Gastrocnemius medialis (tissue), 4 donors: ENCODE measurements around the gene SEC24D.

Experiments
- CTCF ChIP-seq, 5 experiments: fragments of 450-650 bp in 3 of 5; fragments of 200-600 bp in 2 of 5; sonication (generic) in 2 of 5; IDR thresholded peaks in 4 of 5; conservative IDR thresholded peaks in 1 of 5; 1 replicate in 4 of 5; 2 replicates in 1 of 5; pipeline ENCODE4 v1.5.1; 2016 to 2019; ENCODE audit warnings: antibody characterized with exemption in 5 of 5, mild to moderate bottlenecking in 3 of 5, moderate library complexity in 3 of 5
- POLR2A ChIP-seq, 2 donors: fragments of 450-650 bp; IDR thresholded peaks; one replicate each; pipeline ENCODE4 v1.6.1; 2017; ENCODE audit warnings: antibody characterized with exemption in 2 of 2, mild to moderate bottlenecking in 2 of 2, moderate library complexity in 2 of 2

DNA sequence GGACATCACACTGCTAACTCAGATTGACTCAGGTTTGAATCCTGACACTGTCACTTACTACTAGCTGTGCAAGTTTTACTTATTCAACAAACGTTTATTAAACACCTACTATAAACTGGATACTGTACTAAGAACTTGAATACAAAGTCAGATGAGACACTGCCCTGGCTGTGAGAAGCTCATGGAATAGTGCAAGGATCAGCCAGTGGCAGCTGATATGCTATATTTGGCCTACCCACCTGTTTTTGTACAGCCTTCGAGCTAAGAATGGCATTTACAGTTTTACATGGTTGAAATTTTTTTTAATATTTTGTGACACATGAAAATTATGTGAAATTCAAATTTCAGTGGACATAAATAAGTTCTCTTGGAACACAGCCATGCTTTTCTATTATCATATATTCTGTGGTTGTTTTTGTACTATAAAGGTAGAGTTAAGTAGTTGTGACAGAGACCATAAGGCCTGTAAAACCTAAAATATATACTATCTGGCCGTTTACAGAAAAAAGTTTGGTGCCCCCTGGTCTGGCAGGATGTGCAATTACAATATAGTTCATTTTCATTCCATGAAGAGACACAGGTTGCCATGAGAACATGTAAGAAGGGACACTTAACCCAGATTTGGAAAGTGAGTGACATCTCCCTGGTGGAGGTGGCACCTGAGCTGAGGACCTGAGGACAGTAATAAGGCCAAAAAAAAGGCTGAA lies 3.4 kb upstream of the SEC24D start:
- TF ChIP-seq CTCF (IDR thresholded peaks at IDR 0.05 in 4 of 5, conservative IDR thresholded peaks at IDR 0.05 in 1 of 5) (no peak), POLR2A (IDR thresholded peaks at IDR 0.05) (no peak)
